LHCN-M2 (cell line): ENCODE results near the gene KCNQ1. TPM values are rescaled to one million over a fixed set of nuclear protein-coding genes. Genes with fewer than 3 reads are reported as not detected.

Source experiments
- DNase-seq: peaks from one replicate; pipeline ENCODE4 v3.0.0-alpha.2; 2012; ENCODE audit warnings: low read depth
- total RNA-seq: library from RNA; depleted of rRNA; stranded (reverse); fragments of >200 nt; gene quantifications from 2 replicates; pipeline ENCODE4 v1.2.3, GENCODE V29; 2014

Gene KCNQ1
- total RNA-seq, 1 experiment from 2014 or later, result not detected

GRCh38 chr11:2742201-2742600, 297.4 kb downstream of the KCNQ1 start:
- DNase-seq, result no peak

GRCh38 chr11:2742611-2743426, 298.0 kb downstream of the KCNQ1 start:
- DNase-seq, result no peak

- DNase-seq, result no peak
Measured at GRCh38 chr11:2743427-2744110, 298.8 kb downstream of the KCNQ1 start.

GRCh38 chr11:2744166-2744565, 299.4 kb downstream of the KCNQ1 start:
- DNase-seq, result no peak

GRCh38 chr11:2745511-2745910, 300.7 kb downstream of the KCNQ1 start:
- DNase-seq, result no peak

GRCh38 chr11:2746401-2747247, 301.8 kb downstream of the KCNQ1 start:
- no peak for DNase-seq

GRCh38 chr11:2747248-2748027, 302.6 kb downstream of the KCNQ1 start:
- no peak for DNase-seq

- DNase-seq, result no peak
Measured at GRCh38 chr11:2748061-2748813, 303.4 kb downstream of the KCNQ1 start.

- no peak for DNase-seq
Measured at GRCh38 chr11:2748814-2749554, 304.2 kb downstream of the KCNQ1 start.

- no peak for DNase-seq
Measured at GRCh38 chr11:2750101-2750681, 305.4 kb downstream of the KCNQ1 start.

- DNase-seq, result no peak
Measured at GRCh38 chr11:2750682-2751522, 306.1 kb downstream of the KCNQ1 start.

GRCh38 chr11:2751523-2752203, 306.9 kb downstream of the KCNQ1 start:
- DNase-seq, result no peak

GRCh38 chr11:2752204-2752770, 307.5 kb downstream of the KCNQ1 start:
- no peak for DNase-seq

GRCh38 chr11:2752923-2753322, 308.1 kb downstream of the KCNQ1 start:
- no peak for DNase-seq

GRCh38 chr11:2754008-2754407, 309.2 kb downstream of the KCNQ1 start:
- no peak for DNase-seq

- no peak for DNase-seq
Measured at GRCh38 chr11:2755071-2755470, 310.3 kb downstream of the KCNQ1 start.

- DNase-seq, result no peak
Measured at GRCh38 chr11:2758751-2759150, 313.9 kb downstream of the KCNQ1 start.
